ENCODE measurements around the gene LRCH3. TPM values are rescaled to one million over a fixed set of nuclear protein-coding genes. Genes with fewer than 3 reads are reported as not detected.

LRCH3 gene
- total and polyA plus RNA-seq, 2 of the 13 experiments (the other 11 are each of a cell fraction or from before 2014, with no cell fraction given), result 25.5 to 103 TPM

DNA sequence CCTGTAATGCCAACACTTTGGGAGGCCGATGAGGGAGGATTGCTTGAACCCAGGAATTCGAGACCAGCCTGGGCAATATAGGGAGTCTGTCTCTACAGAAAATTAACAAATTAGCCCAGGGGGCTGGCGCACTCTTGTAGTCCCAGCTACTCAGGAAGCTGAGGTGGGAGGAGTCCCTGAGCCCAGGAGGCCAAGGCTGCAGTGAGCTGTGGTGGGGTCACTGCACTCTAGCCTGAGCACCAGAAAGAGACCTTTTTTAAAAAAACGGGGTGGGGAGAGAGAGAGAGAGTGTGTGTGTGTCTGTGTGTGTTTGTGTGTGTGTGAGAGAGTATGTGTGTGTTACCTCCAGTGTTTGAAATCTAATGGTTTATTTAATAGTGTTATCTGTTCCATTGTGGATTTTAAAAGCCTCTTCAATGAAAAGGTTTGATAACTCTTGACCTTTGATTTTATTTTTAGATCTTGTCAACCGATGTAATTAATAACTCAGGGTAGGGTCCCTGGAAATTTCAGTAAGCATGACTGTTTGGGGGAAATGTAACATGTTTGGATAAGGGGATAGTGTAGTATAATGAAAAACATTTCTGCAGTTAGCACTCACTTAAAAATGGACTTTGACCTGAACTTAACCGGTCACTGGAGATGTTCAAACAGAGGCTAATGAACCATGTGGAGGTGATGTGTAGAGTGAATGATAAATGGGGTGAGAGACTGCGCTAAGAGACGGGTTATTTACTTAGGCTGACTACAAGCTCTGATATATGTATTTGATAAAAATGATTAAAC, 29.7 kb downstream of the LRCH3 start (continued):
- TF ChIP-seq REST (IDR thresholded peaks at IDR 0.05; ENCODE audit: borderline replicate concordance in 1 of 2, low read depth in 1 of 2, low read length in 2 of 2), result no peak
- TF ChIP-seq DRAP1 (CRISPR knock-in tag; IDR thresholded peaks at IDR 0.05), result peak; percentile 60
- TF ChIP-seq MYNN (CRISPR knock-in tag; IDR thresholded peaks at IDR 0.05; ENCODE audit: low read depth), result no peak
- TF ChIP-seq ARNT (IDR thresholded peaks at IDR 0.05), result no peak
- peak; percentile 62 for TF ChIP-seq MED1 (CRISPR knock-in tag; IDR thresholded peaks at IDR 0.05)
- TF ChIP-seq ZNF10 (CRISPR knock-in tag; IDR thresholded peaks at IDR 0.05; ENCODE audit: borderline replicate concordance, low read depth), result no peak
- TF ChIP-seq ZBTB20 (CRISPR knock-in tag; IDR thresholded peaks at IDR 0.05; ENCODE audit: borderline replicate concordance, low read depth), result no peak; the same call in 1 of the 2 replicates
- TF ChIP-seq, protein P1, sequence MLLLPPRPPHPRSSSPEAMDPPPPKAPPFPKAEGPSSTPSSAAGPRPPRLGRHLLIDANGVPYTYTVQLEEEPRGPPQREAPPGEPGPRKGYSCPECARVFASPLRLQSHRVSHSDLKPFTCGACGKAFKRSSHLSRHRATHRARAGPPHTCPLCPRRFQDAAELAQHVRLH (CRISPR knock-in tag; IDR thresholded peaks at IDR 0.05; ENCODE audit: borderline replicate concordance, low read depth), result 0 out of 2 replicates have a peak, but pooled peaks have one; percentile 39
- no peak for TF ChIP-seq ZNF567 (CRISPR knock-in tag; IDR thresholded peaks at IDR 0.05; ENCODE audit: borderline replicate concordance)
- no peak for TF ChIP-seq ZNF468 (CRISPR knock-in tag; IDR thresholded peaks at IDR 0.05)
- TF ChIP-seq MAX (IDR thresholded peaks at IDR 0.05), result peak; percentile 77
- no peak for TF ChIP-seq HDAC2 (CRISPR knock-in tag; IDR thresholded peaks at IDR 0.05)
- TF ChIP-seq ZNF746 (CRISPR knock-in tag; IDR thresholded peaks at IDR 0.05), result no peak
- TF ChIP-seq CBX5 (CRISPR knock-in tag; IDR thresholded peaks at IDR 0.05; ENCODE audit: borderline replicate concordance), result no peak
- TF ChIP-seq ZNF264 (CRISPR knock-in tag; IDR thresholded peaks at IDR 0.05), result peak; percentile 54; the same call in 1 of the 2 replicates
- TF ChIP-seq, protein P2, sequence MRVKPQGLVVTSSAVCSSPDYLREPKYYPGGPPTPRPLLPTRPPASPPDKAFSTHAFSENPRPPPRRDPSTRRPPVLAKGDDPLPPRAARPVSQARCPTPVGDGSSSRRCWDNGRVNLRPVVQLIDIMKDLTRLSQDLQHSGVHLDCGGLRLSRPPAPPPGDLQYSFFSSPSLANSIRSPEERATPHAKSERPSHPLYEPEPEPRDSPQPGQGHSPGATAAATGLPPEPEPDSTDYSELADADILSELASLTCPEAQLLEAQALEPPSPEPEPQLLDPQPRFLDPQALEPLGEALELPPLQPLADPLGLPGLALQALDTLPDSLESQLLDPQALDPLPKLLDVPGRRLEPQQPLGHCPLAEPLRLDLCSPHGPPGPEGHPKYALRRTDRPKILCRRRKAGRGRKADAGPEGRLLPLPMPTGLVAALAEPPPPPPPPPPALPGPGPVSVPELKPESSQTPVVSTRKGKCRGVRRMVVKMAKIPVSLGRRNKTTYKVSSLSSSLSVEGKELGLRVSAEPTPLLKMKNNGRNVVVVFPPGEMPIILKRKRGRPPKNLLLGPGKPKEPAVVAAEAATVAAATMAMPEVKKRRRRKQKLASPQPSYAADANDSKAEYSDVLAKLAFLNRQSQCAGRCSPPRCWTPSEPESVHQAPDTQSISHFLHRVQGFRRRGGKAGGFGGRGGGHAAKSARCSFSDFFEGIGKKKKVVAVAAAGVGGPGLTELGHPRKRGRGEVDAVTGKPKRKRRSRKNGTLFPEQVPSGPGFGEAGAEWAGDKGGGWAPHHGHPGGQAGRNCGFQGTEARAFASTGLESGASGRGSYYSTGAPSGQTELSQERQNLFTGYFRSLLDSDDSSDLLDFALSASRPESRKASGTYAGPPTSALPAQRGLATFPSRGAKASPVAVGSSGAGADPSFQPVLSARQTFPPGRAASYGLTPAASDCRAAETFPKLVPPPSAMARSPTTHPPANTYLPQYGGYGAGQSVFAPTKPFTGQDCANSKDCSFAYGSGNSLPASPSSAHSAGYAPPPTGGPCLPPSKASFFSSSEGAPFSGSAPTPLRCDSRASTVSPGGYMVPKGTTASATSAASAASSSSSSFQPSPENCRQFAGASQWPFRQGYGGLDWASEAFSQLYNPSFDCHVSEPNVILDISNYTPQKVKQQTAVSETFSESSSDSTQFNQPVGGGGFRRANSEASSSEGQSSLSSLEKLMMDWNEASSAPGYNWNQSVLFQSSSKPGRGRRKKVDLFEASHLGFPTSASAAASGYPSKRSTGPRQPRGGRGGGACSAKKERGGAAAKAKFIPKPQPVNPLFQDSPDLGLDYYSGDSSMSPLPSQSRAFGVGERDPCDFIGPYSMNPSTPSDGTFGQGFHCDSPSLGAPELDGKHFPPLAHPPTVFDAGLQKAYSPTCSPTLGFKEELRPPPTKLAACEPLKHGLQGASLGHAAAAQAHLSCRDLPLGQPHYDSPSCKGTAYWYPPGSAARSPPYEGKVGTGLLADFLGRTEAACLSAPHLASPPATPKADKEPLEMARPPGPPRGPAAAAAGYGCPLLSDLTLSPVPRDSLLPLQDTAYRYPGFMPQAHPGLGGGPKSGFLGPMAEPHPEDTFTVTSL (CRISPR knock-in tag; IDR thresholded peaks at IDR 0.05; ENCODE audit: borderline replicate concordance), result peak; percentile 55; the same call in 1 of the 2 replicates
- no peak for TF ChIP-seq REXO4 (CRISPR knock-in tag; IDR thresholded peaks at IDR 0.05; ENCODE audit: borderline replicate concordance)
- TF ChIP-seq, protein P3, sequence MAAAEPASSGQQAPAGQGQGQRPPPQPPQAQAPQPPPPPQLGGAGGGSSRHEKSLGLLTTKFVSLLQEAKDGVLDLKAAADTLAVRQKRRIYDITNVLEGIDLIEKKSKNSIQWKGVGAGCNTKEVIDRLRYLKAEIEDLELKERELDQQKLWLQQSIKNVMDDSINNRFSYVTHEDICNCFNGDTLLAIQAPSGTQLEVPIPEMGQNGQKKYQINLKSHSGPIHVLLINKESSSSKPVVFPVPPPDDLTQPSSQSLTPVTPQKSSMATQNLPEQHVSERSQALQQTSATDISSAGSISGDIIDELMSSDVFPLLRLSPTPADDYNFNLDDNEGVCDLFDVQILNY (CRISPR knock-in tag; conservative IDR thresholded peaks at IDR 0.05), result no peak
